ENCODE measurements around the gene DSCAM.
"Not testable (repeated sequence)": the region's sequence is repeated elsewhere in the genome, so short reads cannot be mapped to it uniquely, and the experiment has no call there.

Gene DSCAM

GRCh38 chr21:40351006-40351405 lies 496.0 kb downstream of the DSCAM start:
- no peak for DNase-seq

DNA sequence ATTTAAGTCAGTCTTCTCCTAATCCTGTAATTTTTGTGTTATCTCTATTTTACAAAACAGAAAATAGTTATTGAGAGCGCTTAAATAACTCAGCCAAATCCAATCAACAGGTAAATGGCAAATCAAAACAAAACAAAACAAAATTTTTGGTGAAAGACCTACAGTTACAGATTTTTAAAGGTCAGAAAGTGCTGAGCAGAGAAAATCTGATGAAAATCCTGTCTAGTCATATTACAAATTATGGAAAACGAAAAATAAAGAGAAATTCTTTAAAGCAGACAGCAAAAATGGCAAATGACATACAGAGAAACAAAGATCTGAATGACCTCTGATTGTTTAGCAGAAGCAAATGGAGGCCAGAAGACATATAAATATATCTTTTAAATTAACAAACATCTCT lies 497.4 kb downstream of the DSCAM start:
- no peak for DNase-seq

GRCh38 chr21:40345711-40346321 lies 501.1 kb downstream of the DSCAM start:
- no peak for DNase-seq

DNA sequence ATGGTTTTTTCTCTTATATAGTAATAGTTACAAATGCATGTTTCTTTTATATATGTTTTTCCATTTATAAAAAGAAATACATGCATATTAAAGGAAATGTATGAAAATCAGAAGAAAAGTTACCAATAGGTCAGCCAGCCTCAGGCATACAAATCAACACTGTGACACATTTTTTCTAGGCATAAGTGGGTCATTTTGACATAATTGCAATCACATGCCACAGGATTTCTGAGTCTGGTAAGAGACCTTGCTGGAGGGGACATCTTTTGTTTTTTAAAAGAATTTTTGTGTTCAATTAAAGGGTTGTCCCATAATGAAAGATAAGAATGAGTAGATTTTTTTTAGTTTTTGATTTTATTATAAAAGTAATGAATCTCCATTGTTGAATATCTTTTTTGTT lies 506.6 kb downstream of the DSCAM start:
- no peak for DNase-seq

GRCh38 chr21:40339050-40339449 lies 507.9 kb downstream of the DSCAM start:
- no peak for DNase-seq

- DNase-seq, result no peak
Observed at GRCh38 chr21:40337981-40338380, 509.0 kb downstream of the DSCAM start.

GRCh38 chr21:40335704-40336103 lies 511.3 kb downstream of the DSCAM start:
- no peak for DNase-seq

DNA sequence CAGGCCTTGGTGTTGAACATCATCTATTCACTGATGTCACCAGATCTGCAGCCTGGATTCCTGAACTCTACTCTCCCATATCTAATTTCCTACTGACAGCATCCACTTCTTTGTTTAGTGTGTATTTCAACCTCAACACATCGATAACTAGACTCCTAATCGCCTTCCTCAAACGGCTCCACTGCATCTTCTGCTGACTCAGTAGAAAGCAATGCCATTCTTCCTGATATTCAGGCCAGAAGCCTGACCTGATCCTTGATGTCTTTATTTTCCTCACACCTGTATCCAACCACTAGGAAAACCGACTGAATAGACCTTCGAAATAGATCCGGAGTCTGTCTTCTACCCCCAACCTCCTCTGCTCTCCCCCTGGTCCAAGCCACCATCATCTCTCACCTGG lies 512.8 kb downstream of the DSCAM start:
- no peak for DNase-seq

DNA sequence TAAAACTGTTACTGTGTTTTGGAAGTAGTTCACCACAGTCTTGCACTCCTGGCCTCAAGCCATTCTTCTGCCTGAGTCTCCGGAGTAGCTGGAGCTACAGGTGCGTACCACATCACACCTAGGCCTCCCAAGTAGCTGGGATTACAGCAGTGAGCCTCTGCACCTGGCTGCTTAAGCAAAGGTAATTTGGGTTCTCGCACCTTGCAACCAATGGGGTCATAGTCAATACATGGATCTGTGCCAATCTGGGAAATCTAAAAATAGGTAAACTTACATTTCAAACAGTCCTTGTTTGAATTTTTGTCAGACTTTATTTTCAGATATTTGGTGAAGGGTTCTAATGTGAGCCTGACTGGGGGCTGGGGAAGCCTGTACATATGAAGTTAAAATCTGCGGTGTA lies 513.2 kb downstream of the DSCAM start:
- DNase-seq, result no peak

- DNase-seq, result no peak
Observed at GRCh38 chr21:40331804-40332203, 515.2 kb downstream of the DSCAM start.

DNA sequence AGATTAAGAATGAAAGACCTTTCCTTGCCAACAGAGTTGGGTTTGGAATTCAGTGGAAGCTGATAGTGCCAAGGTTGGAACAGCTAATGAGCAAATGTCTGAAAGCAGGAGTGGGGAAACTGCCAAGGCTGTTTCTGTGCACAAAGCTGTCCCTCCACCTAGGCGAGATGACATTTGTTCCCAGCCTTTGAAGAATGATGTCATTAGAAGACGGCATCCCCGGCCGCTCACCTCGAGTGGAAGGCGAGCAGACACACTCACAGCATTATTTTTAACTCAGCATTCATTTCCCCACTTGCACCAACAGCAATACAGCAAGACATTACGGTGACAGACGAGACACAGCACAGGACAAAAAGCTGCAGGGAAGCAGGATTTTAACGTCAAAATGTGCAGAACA lies 515.8 kb downstream of the DSCAM start:
- DNase-seq, result no peak

GRCh38 chr21:40324389-40324788 lies 522.6 kb downstream of the DSCAM start:
- no peak for DNase-seq

- not testable (repeated sequence) for DNase-seq
Observed at GRCh38 chr21:40320718-40321117, 526.2 kb downstream of the DSCAM start.

DNA sequence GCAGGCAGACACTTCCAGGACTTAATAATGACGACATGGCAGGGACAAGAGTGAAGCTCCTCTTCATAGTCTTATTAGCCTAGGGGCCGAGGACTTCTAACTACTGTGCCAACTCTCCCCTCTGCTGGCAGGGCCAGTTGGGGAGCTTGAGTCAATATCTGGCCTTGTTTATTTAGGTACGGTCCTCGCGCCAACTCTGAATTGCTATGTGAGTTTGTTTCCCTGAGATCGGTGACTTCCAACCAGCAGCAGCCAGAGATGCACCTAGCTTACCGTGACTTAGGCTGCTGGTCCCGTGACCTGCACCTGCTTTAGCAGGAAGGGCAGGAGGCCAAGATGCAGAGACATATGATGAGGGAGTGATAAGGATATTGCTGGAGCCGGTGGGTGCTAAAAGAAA lies 528.6 kb downstream of the DSCAM start:
- no peak for DNase-seq

- no peak for DNase-seq
Observed at GRCh38 chr21:40316104-40316503, 530.9 kb downstream of the DSCAM start.

GRCh38 chr21:40315626-40316025 lies 531.3 kb downstream of the DSCAM start:
- no peak for DNase-seq

- DNase-seq, result no peak
Observed at GRCh38 chr21:40313260-40313659, 533.7 kb downstream of the DSCAM start.

- DNase-seq, result no peak
Observed at GRCh38 chr21:40300300-40300699, 546.7 kb downstream of the DSCAM start.

DNA sequence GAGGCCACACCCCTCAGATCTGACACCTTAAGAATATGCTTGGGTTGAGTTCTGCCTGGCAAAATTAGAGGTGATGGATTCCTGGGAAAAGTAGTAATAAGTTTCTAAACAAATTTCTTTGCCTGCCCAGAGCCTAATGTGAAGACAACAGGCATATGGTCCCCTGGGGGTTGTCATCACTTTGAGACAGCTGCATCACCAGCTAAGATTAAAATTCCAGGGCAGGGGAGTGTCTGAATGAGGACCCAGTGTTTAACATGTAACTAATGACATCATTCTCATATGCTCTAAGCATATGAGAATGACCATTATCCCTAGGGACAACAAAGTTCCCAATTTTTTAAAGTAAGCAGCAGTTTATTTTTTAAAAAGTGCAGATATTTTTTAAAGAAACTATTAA lies 547.5 kb downstream of the DSCAM start:
- DNase-seq, result no peak

GRCh38 chr21:40294345-40294744 lies 552.6 kb downstream of the DSCAM start:
- DNase-seq, result no peak

DNA sequence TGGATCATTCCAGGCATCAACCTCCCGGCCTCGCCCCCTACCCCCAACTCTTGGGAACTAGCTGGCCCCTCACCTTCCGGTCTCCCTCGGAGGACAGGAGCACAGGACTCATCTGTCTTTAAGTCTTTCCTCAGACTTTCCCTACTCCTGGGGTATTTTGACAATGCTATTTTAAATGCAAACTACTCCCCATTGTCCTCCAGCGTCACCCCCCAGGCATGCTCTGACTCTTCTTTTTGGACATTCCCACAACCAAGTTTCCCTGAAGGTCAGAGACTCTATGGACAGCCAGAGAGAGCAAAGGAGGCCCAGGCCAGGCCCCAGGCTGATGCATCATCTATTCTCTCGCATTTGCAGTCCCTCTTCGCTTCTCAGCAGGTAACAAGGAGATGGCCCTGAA lies 555.4 kb downstream of the DSCAM start:
- DNase-seq, result no peak

GRCh38 chr21:40284409-40284808 lies 562.5 kb downstream of the DSCAM start:
- DNase-seq, result peak; percentile 69

GRCh38 chr21:40282912-40283886 lies 563.8 kb downstream of the DSCAM start:
- no peak for DNase-seq

- DNase-seq, result no peak
Observed at GRCh38 chr21:40278345-40278744, 568.6 kb downstream of the DSCAM start.
